Keratinocyte (primary cell): ENCODE measurements around the gene RPGRIP1. TPM values are rescaled to one million over a fixed set of nuclear protein-coding genes. Genes with fewer than 3 reads are reported as not detected.

Experiments
- DNase-seq: peaks from one replicate; pipeline ENCODE4 v3.0.0-alpha.2; 2011; ENCODE audit warnings: low read depth, missing footprints, low spot score
- FAIRE-seq: peaks from 2 replicates; lab custom pipeline; 2011; peaks lifted over from hg19 to GRCh38; lab: Jason Lieb, UNC
- H2AFZ ChIP-seq: 2 replicates; pipeline ENCODE4 v1.6.0; 2012; ENCODE audit warnings: low read length, control low read depth, inconsistent platforms; ENCODE audit not compliant: control insufficient read depth
- H3K27ac ChIP-seq: 2 replicates; pipeline ENCODE4 v1.5.1; 2011; ENCODE audit warnings: low read length; ENCODE audit not compliant: control insufficient read depth, insufficient read depth
- H3K27me3 ChIP-seq: 3 replicates; pipeline ENCODE4 v1.6.0; 2011; ENCODE audit warnings: low read length; ENCODE audit not compliant: control insufficient read depth, insufficient read depth; ENCODE audit errors: extremely low read depth
- H3K36me3 ChIP-seq, 2 experiments: 2 replicates in 1 of 2; 3 replicates in 1 of 2; pipeline ENCODE4 v1.5.1; 2011; ENCODE audit warnings: low read length in 2 of 2, mild to moderate bottlenecking in 1 of 2; ENCODE audit not compliant: control insufficient read depth in 2 of 2, insufficient read depth in 2 of 2; ENCODE audit errors: extremely low read depth in 1 of 2
- H3K4me1 ChIP-seq: 3 replicates; pipeline ENCODE4 v1.5.1; 2011; ENCODE audit warnings: low read length; ENCODE audit not compliant: control insufficient read depth, insufficient read depth; ENCODE audit errors: extremely low read depth
- H3K4me2 ChIP-seq: 3 replicates; pipeline ENCODE4 v1.6.0; 2011; ENCODE audit warnings: low read depth, low read length; ENCODE audit not compliant: control insufficient read depth, insufficient read depth; ENCODE audit errors: extremely low read depth
- H3K4me3 ChIP-seq, 3 experiments: fragments of 200-600 bp in 1 of 3; sonication (generic) in 1 of 3; 2 replicates in 2 of 3; 3 replicates in 1 of 3; pipeline ENCODE4 v1.5.1; 2011 to 2016; ENCODE audit warnings: low read length in 3 of 3, mild to moderate bottlenecking in 3 of 3, control low read depth in 2 of 3, inconsistent platforms in 1 of 3, low read depth in 1 of 3, mixed read lengths in 1 of 3, mixed run types in 1 of 3, moderate library complexity in 1 of 3; ENCODE audit not compliant: control insufficient read depth in 2 of 3, insufficient read depth in 2 of 3; ENCODE audit errors: extremely low read depth in 1 of 3
- H3K79me2 ChIP-seq: 2 replicates; pipeline ENCODE4 v1.6.0; 2012; ENCODE audit warnings: low read length; ENCODE audit not compliant: control insufficient read depth, insufficient read depth
- H3K9ac ChIP-seq: 3 replicates; pipeline ENCODE4 v1.6.0; 2011; ENCODE audit warnings: low read length; ENCODE audit not compliant: control insufficient read depth, insufficient read depth; ENCODE audit errors: extremely low read depth
- H3K9me1 ChIP-seq: 3 replicates; pipeline ENCODE4 v1.6.0; 2011; ENCODE audit warnings: low read length; ENCODE audit not compliant: control insufficient read depth, insufficient read depth; ENCODE audit errors: extremely low read depth
- H3K9me3 ChIP-seq: 2 replicates; pipeline ENCODE4 v1.5.1; 2012; ENCODE audit warnings: low read depth, low read length; ENCODE audit not compliant: control insufficient read depth
- H4K20me1 ChIP-seq: 3 replicates; pipeline ENCODE4 v1.6.0; 2011; ENCODE audit warnings: low read length; ENCODE audit not compliant: control insufficient read depth, insufficient read depth; ENCODE audit errors: extremely low read depth
- CTCF ChIP-seq, 3 experiments: IDR thresholded peaks in 1 of 3; conservative IDR thresholded peaks in 1 of 3; optimal IDR thresholded peaks in 1 of 3; 2 replicates in 2 of 3; 3 replicates in 1 of 3; pipeline versions ENCODE3 to v1.5.1; 2011; ENCODE audit warnings: low read length in 3 of 3, mild to moderate bottlenecking in 3 of 3, moderate library complexity in 2 of 3, control low read depth in 1 of 3, inconsistent platforms in 1 of 3; ENCODE audit not compliant: insufficient read depth in 2 of 3; ENCODE audit errors: extremely low read depth in 1 of 3
- EZH2 ChIP-seq: IDR thresholded peaks from one replicate; pipeline ENCODE4 v1.6.1; 2012; ENCODE audit warnings: inconsistent platforms, mild to moderate bottlenecking, low read length, moderate library complexity
- dilution Hi-C: fragments of 300-500 bp; cut with MboI; formaldehyde crosslinking; loops from one replicate; pipeline ENCODE4 v1.7.0; 2020; ENCODE audit warnings: low sequenced_read_pairs; ENCODE audit not compliant: extremely low pct_ligation_motif_present
- polyA plus RNA-seq, 5 experiments: library from polyadenylated mRNA; depleted of rRNA in 3 of 5; stranded (reverse) in 3 of 5; stranded (forward) in 1 of 5; unstranded in 1 of 5; fragments of >200 nt; gene quantifications; 1 replicate in 1 of 5; 2 replicates in 3 of 5; 3 replicates in 1 of 5; pipeline versions ENCODE4 v1.2.1 to v1.2.3, GENCODE V29; 2011 to 2012; ENCODE audit warnings: missing spikeins in 2 of 5, low read depth in 1 of 5, low replicate concordance in 1 of 5

The RPGRIP1 gene
- polyA plus RNA-seq, 1 donor (not counting 4 experiments of a cell fraction or from before 2014, with no cell fraction given) = 0.07 TPM

DNA sequence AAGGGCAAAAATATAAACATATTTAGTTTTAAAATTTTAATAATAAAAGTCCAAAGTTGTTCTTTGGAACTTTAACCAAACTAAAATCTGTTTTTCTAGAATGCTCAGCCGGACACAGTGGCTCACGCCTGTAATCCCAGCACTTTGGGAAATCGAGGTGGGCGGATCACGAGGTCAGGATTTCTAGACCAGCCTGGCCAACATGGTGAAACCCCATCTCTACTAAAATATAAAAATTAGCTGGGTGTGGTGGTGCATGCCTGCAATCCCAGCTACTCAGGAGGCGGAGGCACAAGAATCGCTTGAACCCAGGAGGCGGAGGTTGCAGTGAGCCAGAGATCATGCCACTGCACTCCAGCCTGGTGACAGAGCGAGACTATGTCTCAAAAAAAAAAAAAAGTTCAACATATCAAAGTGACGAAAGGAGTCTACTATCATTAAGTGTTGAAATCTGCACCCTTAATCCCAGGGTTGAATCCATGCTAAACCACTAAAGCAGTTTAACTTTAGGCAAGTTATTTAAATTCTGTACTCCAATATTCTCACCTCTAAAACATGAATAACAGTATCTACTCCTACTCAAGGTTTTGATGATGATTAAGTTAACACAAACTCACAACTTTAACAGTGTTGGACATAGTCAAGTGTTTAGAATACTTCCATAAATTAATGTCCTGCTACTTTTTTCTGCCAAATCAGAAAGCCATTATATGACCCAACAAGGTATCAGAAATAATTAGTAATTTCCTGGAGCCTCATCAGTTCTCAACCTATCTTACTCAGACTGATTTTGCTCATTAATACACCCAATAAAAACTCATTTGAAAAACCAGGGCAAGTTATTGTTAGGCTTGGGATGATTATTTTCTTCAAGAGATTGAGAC lies 21.6 kb upstream of the RPGRIP1 start:
- peaks cover 9% of the 10 kb centered on the region for H3K4me1 ChIP-seq
- H3K9me1 ChIP-seq = peaks cover 2% of the 10 kb centered on the region
- H4K20me1 ChIP-seq = peaks cover 82% of the 10 kb centered on the region
- dilution Hi-C loops = no loop called here
- no peaks in the 10 kb centered on the region for H3K9me3 ChIP-seq
- peaks cover 98% of the 10 kb centered on the region for H3K79me2 ChIP-seq
- no peak overlapping the region for H2AFZ ChIP-seq
- no peaks in the 10 kb centered on the region for H3K27me3 ChIP-seq
- FAIRE-seq (no peak), DNase-seq (no peak)
- TF ChIP-seq EZH2 (no peak), CTCF (optimal IDR thresholded peaks at IDR 0.05 in 1 of 3, IDR thresholded peaks at IDR 0.05 in 1 of 3, conservative IDR thresholded peaks at IDR 0.05 in 1 of 3; ENCODE audit: extremely low read depth in 1 of 3, insufficient read depth in 2 of 3, low read length in 3 of 3) (no peak)
- H3K9ac ChIP-seq = no peak overlapping the region
- H3K4me2 ChIP-seq = no peak overlapping the region
- H3K4me3 ChIP-seq = no peak overlapping the region
- H3K36me3 ChIP-seq = peaks cover 29 to 55% of the 10 kb centered on the region in 2 experiments
- H3K27ac ChIP-seq = no peak overlapping the region

DNA sequence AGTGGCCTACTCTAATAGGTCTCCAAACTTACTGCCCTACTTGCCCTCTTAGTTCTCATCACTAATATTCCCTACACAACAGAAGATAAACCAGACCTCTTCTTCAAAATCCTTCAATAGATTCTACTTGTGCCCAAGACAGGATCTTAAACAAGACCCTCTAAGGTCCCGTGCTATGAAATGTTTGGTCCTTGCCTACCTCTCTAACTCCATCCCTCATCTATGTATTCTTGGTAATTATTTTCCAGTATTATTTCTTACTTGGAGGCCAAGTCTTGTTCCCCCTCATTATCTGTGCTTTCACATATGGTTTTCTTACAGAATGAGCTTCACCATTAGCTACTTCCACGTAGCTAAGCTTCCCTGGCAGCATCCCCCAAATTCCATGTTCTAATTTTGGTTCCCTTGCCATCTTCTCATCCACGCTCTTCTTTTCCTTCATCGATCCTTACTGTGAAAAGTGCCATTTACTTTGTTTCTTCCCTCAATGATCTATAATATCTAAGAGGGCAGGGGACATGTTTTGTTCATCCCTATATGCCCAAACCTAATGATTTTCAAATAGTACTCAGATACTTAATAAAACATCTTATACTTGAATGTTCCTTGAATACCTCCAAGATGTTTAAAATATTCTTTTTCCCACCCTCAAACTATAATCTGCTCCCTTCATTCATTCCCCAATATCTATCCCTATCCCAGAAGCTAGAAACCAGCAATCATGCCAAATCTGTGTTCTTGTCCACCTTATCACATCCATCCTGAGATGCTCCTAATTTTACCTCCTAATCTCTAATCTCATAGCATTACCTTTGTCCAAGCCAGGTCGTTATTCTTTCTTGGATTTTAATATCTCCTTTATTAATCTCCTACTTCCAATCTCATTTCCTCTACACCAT lies 20.7 kb upstream of the RPGRIP1 start:
- H2AFZ ChIP-seq = no peak overlapping the region
- dilution Hi-C loops = no loop called here
- no peaks in the 10 kb centered on the region for H3K27me3 ChIP-seq
- no peaks in the 10 kb centered on the region for H3K9me3 ChIP-seq
- FAIRE-seq = no peak
- peaks cover 33 to 56% of the 10 kb centered on the region in 2 experiments for H3K36me3 ChIP-seq
- H3K9ac ChIP-seq = no peak overlapping the region
- no peak overlapping the region for H3K27ac ChIP-seq
- TF ChIP-seq EZH2 = no peak
- TF ChIP-seq CTCF (optimal IDR thresholded peaks at IDR 0.05 in 1 of 3, IDR thresholded peaks at IDR 0.05 in 1 of 3, conservative IDR thresholded peaks at IDR 0.05 in 1 of 3; ENCODE audit: extremely low read depth in 1 of 3, insufficient read depth in 2 of 3, low read length in 3 of 3) = no peak
- H3K4me2 ChIP-seq = no peak overlapping the region
- no peak for DNase-seq
- H3K4me1 ChIP-seq = peaks cover 17% of the 10 kb centered on the region
- peaks cover 97% of the 10 kb centered on the region for H3K79me2 ChIP-seq
- no peak overlapping the region for H3K4me3 ChIP-seq
- H3K9me1 ChIP-seq = peaks cover 4% of the 10 kb centered on the region
- H4K20me1 ChIP-seq = peaks cover 81% of the 10 kb centered on the region
